ENCODE data around the gene TNNI3K.

TNNI3K gene

GRCh38 chr1:74431531-74431930 is 196.3 kb downstream of the TNNI3K start:
- Histone ChIP-seq H3K4me1 (ENCODE audit: control extremely low read depth in 1 of 4, control insufficient read depth in 4 of 4, insufficient read depth in 4 of 4, low read length in 3 of 4) (no peaks in the 10 kb centered on the region), H3K36me3 (ENCODE audit: control insufficient read depth in 4 of 4, insufficient read depth in 4 of 4, low read length in 3 of 4) (no peaks in the 10 kb centered on the region), H3K27me3 (replicated peaks in 2 of 5; ENCODE audit: control insufficient read depth in 4 of 5, insufficient read depth in 5 of 5, low read length in 4 of 5) (no peaks in the 10 kb centered on the region), H3K27ac (ENCODE audit: insufficient read depth in 1 of 2, low read depth in 1 of 2, low read length in 2 of 2, poor library complexity in 1 of 2, severe bottlenecking in 2 of 2) (no peak overlapping the region), H3K9me3 (ENCODE audit: control extremely low read depth in 1 of 5, control insufficient read depth in 4 of 5, insufficient read depth in 2 of 5, low read depth in 1 of 5, low read length in 4 of 5) (no peaks in the 10 kb centered on the region), H3K4me3 (ENCODE audit: control insufficient read depth in 1 of 7, extremely low read depth in 1 of 7, insufficient read depth in 4 of 7, low read depth in 2 of 7, low read length in 6 of 7) (no peak overlapping the region)
- ChIA-PET CTCF (no interaction called here), POLR2A (no interaction called here)
- no peak for DNase-seq
- 100% methylated on average over 2 of the region's 4 CpGs for WGBS (ENCODE audit: insufficient coverage)

- Histone ChIP-seq H3K4me3 (ENCODE audit: control insufficient read depth in 1 of 7, extremely low read depth in 1 of 7, insufficient read depth in 4 of 7, low read depth in 2 of 7, low read length in 6 of 7) (no peak overlapping the region), H3K27ac (ENCODE audit: insufficient read depth in 1 of 2, low read depth in 1 of 2, low read length in 2 of 2, poor library complexity in 1 of 2, severe bottlenecking in 2 of 2) (no peak overlapping the region), H3K4me1 (ENCODE audit: control extremely low read depth in 1 of 4, control insufficient read depth in 4 of 4, insufficient read depth in 4 of 4, low read length in 3 of 4) (no peaks in the 10 kb centered on the region), H3K9me3 (ENCODE audit: control extremely low read depth in 1 of 5, control insufficient read depth in 4 of 5, insufficient read depth in 2 of 5, low read depth in 1 of 5, low read length in 4 of 5) (no peaks in the 10 kb centered on the region), H3K36me3 (ENCODE audit: control insufficient read depth in 4 of 4, insufficient read depth in 4 of 4, low read length in 3 of 4) (no peaks in the 10 kb centered on the region), H3K27me3 (replicated peaks in 2 of 5; ENCODE audit: control insufficient read depth in 4 of 5, insufficient read depth in 5 of 5, low read length in 4 of 5) (no peaks in the 10 kb centered on the region)
- ChIA-PET POLR2A (no interaction called here), CTCF (no interaction called here)
- DNase-seq: no peak
- WGBS (ENCODE audit: insufficient coverage): no CpG with 5 or more reads among the region's 1 CpG
These were observed 197.1 kb downstream of the TNNI3K start for GRCh38 chr1:74432325-74432724.

- 100% methylated on average over 1 of the region's 2 CpGs for WGBS (ENCODE audit: insufficient coverage)
- POLR2A ChIA-PET: no interaction called here
These were observed 199.1 kb downstream of the TNNI3K start for GRCh38 chr1:74434321-74434720.

GRCh38 chr1:74436078-74436477 is 200.9 kb downstream of the TNNI3K start:
- Histone ChIP-seq H3K27me3 (replicated peaks in 2 of 5; ENCODE audit: control insufficient read depth in 4 of 5, insufficient read depth in 5 of 5, low read length in 4 of 5) (peaks cover 0 to 2% (median 0%) of the 10 kb centered on the region in 5 experiments), H3K9me3 (ENCODE audit: control extremely low read depth in 1 of 5, control insufficient read depth in 4 of 5, insufficient read depth in 2 of 5, low read depth in 1 of 5, low read length in 4 of 5) (no peaks in the 10 kb centered on the region), H3K4me3 (ENCODE audit: control insufficient read depth in 1 of 7, extremely low read depth in 1 of 7, insufficient read depth in 4 of 7, low read depth in 2 of 7, low read length in 6 of 7) (no peak overlapping the region), H3K27ac (ENCODE audit: insufficient read depth in 1 of 2, low read depth in 1 of 2, low read length in 2 of 2, poor library complexity in 1 of 2, severe bottlenecking in 2 of 2) (no peak overlapping the region), H3K4me1 (ENCODE audit: control extremely low read depth in 1 of 4, control insufficient read depth in 4 of 4, insufficient read depth in 4 of 4, low read length in 3 of 4) (no peaks in the 10 kb centered on the region), H3K36me3 (ENCODE audit: control insufficient read depth in 4 of 4, insufficient read depth in 4 of 4, low read length in 3 of 4) (no peaks in the 10 kb centered on the region)
- no peak for DNase-seq
- CTCF ChIA-PET: no interaction called here
- POLR2A ChIA-PET: no interaction called here
- WGBS (ENCODE audit: insufficient coverage): no CpG with 5 or more reads among the region's 1 CpG

More at GRCh38 chr1:74434321-74434720, 199.1 kb downstream of the TNNI3K start:
- no peaks in the 10 kb centered on the region for H3K4me1 ChIP-seq (ENCODE audit: control extremely low read depth in 1 of 4, control insufficient read depth in 4 of 4, insufficient read depth in 4 of 4, low read length in 3 of 4)
- no peak for DNase-seq
- no peaks in the 10 kb centered on the region for H3K9me3 ChIP-seq (ENCODE audit: control extremely low read depth in 1 of 5, control insufficient read depth in 4 of 5, insufficient read depth in 2 of 5, low read depth in 1 of 5, low read length in 4 of 5)
- CTCF ChIA-PET: no interaction called here
- no peak overlapping the region for H3K27ac ChIP-seq (ENCODE audit: insufficient read depth in 1 of 2, low read depth in 1 of 2, low read length in 2 of 2, poor library complexity in 1 of 2, severe bottlenecking in 2 of 2)
- no peak overlapping the region for H3K4me3 ChIP-seq (ENCODE audit: control insufficient read depth in 1 of 7, extremely low read depth in 1 of 7, insufficient read depth in 4 of 7, low read depth in 2 of 7, low read length in 6 of 7)
- H3K27me3 ChIP-seq (replicated peaks in 2 of 5; ENCODE audit: control insufficient read depth in 4 of 5, insufficient read depth in 5 of 5, low read length in 4 of 5): peaks cover 0 to 2% (median 0%) of the 10 kb centered on the region in 5 experiments
- no peaks in the 10 kb centered on the region for H3K36me3 ChIP-seq (ENCODE audit: control insufficient read depth in 4 of 4, insufficient read depth in 4 of 4, low read length in 3 of 4)

- no peaks in the 10 kb centered on the region for H3K4me1 ChIP-seq (ENCODE audit: control extremely low read depth in 1 of 4, control insufficient read depth in 4 of 4, insufficient read depth in 4 of 4, low read length in 3 of 4)
- no peak overlapping the region for H3K27ac ChIP-seq (ENCODE audit: insufficient read depth in 1 of 2, low read depth in 1 of 2, low read length in 2 of 2, poor library complexity in 1 of 2, severe bottlenecking in 2 of 2)
- POLR2A ChIA-PET: no interaction called here
- no peak overlapping the region for H3K4me3 ChIP-seq (ENCODE audit: control insufficient read depth in 1 of 7, extremely low read depth in 1 of 7, insufficient read depth in 4 of 7, low read depth in 2 of 7, low read length in 6 of 7)
- no peaks in the 10 kb centered on the region for H3K36me3 ChIP-seq (ENCODE audit: control insufficient read depth in 4 of 4, insufficient read depth in 4 of 4, low read length in 3 of 4)
- peaks cover 0 to 2% (median 0%) of the 10 kb centered on the region in 5 experiments for H3K27me3 ChIP-seq (replicated peaks in 2 of 5; ENCODE audit: control insufficient read depth in 4 of 5, insufficient read depth in 5 of 5, low read length in 4 of 5)
- DNase-seq: no peak
- 100% methylated on average over 1 of the region's 1 CpG for WGBS (ENCODE audit: insufficient coverage)
- CTCF ChIA-PET: no interaction called here
- H3K9me3 ChIP-seq (ENCODE audit: control extremely low read depth in 1 of 5, control insufficient read depth in 4 of 5, insufficient read depth in 2 of 5, low read depth in 1 of 5, low read length in 4 of 5): no peaks in the 10 kb centered on the region
These were observed 201.8 kb downstream of the TNNI3K start for GRCh38 chr1:74437035-74437434.

GRCh38 chr1:74452035-74452434 is 216.8 kb downstream of the TNNI3K start:
- Histone ChIP-seq H3K4me3 (ENCODE audit: control insufficient read depth in 1 of 7, extremely low read depth in 1 of 7, insufficient read depth in 4 of 7, low read depth in 2 of 7, low read length in 6 of 7) (no peak overlapping the region), H3K9me3 (ENCODE audit: control extremely low read depth in 1 of 5, control insufficient read depth in 4 of 5, insufficient read depth in 2 of 5, low read depth in 1 of 5, low read length in 4 of 5) (no peaks in the 10 kb centered on the region), H3K36me3 (ENCODE audit: control insufficient read depth in 4 of 4, insufficient read depth in 4 of 4, low read length in 3 of 4) (no peaks in the 10 kb centered on the region), H3K4me1 (ENCODE audit: control extremely low read depth in 1 of 4, control insufficient read depth in 4 of 4, insufficient read depth in 4 of 4, low read length in 3 of 4) (no peaks in the 10 kb centered on the region), H3K27me3 (replicated peaks in 2 of 5; ENCODE audit: control insufficient read depth in 4 of 5, insufficient read depth in 5 of 5, low read length in 4 of 5) (no peaks in the 10 kb centered on the region), H3K27ac (ENCODE audit: insufficient read depth in 1 of 2, low read depth in 1 of 2, low read length in 2 of 2, poor library complexity in 1 of 2, severe bottlenecking in 2 of 2) (no peak overlapping the region)
- CTCF ChIA-PET: no interaction called here
- WGBS (ENCODE audit: insufficient coverage): 100% methylated on average over 1 of the region's 1 CpG
- DNase-seq: no peak
- POLR2A ChIA-PET: no interaction called here

- no peaks in the 10 kb centered on the region for H3K4me1 ChIP-seq (ENCODE audit: control extremely low read depth in 1 of 4, control insufficient read depth in 4 of 4, insufficient read depth in 4 of 4, low read length in 3 of 4)
- no peaks in the 10 kb centered on the region for H3K9me3 ChIP-seq (ENCODE audit: control extremely low read depth in 1 of 5, control insufficient read depth in 4 of 5, insufficient read depth in 2 of 5, low read depth in 1 of 5, low read length in 4 of 5)
- H3K27ac ChIP-seq (ENCODE audit: insufficient read depth in 1 of 2, low read depth in 1 of 2, low read length in 2 of 2, poor library complexity in 1 of 2, severe bottlenecking in 2 of 2): no peak overlapping the region
- POLR2A ChIA-PET: no interaction called here
- H3K4me3 ChIP-seq (ENCODE audit: control insufficient read depth in 1 of 7, extremely low read depth in 1 of 7, insufficient read depth in 4 of 7, low read depth in 2 of 7, low read length in 6 of 7): no peak overlapping the region
- DNase-seq: no peak
- no peaks in the 10 kb centered on the region for H3K27me3 ChIP-seq (replicated peaks in 2 of 5; ENCODE audit: control insufficient read depth in 4 of 5, insufficient read depth in 5 of 5, low read length in 4 of 5)
- no peaks in the 10 kb centered on the region for H3K36me3 ChIP-seq (ENCODE audit: control insufficient read depth in 4 of 4, insufficient read depth in 4 of 4, low read length in 3 of 4)
- CTCF ChIA-PET: no interaction called here
- 100% methylated on average over 2 of the region's 2 CpGs for WGBS (ENCODE audit: insufficient coverage)
These were observed 218.1 kb downstream of the TNNI3K start for GRCh38 chr1:74453277-74453676.

GRCh38 chr1:74455390-74455789 is 220.2 kb downstream of the TNNI3K start:
- Histone ChIP-seq H3K4me1 (ENCODE audit: control extremely low read depth in 1 of 4, control insufficient read depth in 4 of 4, insufficient read depth in 4 of 4, low read length in 3 of 4) (no peaks in the 10 kb centered on the region), H3K9me3 (ENCODE audit: control extremely low read depth in 1 of 5, control insufficient read depth in 4 of 5, insufficient read depth in 2 of 5, low read depth in 1 of 5, low read length in 4 of 5) (no peaks in the 10 kb centered on the region), H3K27ac (ENCODE audit: insufficient read depth in 1 of 2, low read depth in 1 of 2, low read length in 2 of 2, poor library complexity in 1 of 2, severe bottlenecking in 2 of 2) (no peak overlapping the region), H3K27me3 (replicated peaks in 2 of 5; ENCODE audit: control insufficient read depth in 4 of 5, insufficient read depth in 5 of 5, low read length in 4 of 5) (no peaks in the 10 kb centered on the region), H3K36me3 (ENCODE audit: control insufficient read depth in 4 of 4, insufficient read depth in 4 of 4, low read length in 3 of 4) (no peaks in the 10 kb centered on the region), H3K4me3 (ENCODE audit: control insufficient read depth in 1 of 7, extremely low read depth in 1 of 7, insufficient read depth in 4 of 7, low read depth in 2 of 7, low read length in 6 of 7) (no peak overlapping the region)
- ChIA-PET POLR2A (no interaction called here), CTCF (no interaction called here)
- DNase-seq: no peak
